Astrocyte (in vitro differentiated cells and primary cell): ENCODE data around the gene IL20. TPM values are rescaled to one million over a fixed set of nuclear protein-coding genes. Genes with fewer than 3 reads are reported as not detected.

ENCODE experiments used
- DNase-seq: peaks from one replicate; pipeline ENCODE4 v3.0.0-alpha.2; 2010; ENCODE audit warnings: low read depth
- FAIRE-seq: peaks from 2 replicates; lab custom pipeline; 2011; peaks lifted over from hg19 to GRCh38; lab: Jason Lieb, UNC
- H2AFZ ChIP-seq: 2 replicates; pipeline ENCODE4 v1.6.0; 2012; ENCODE audit warnings: low read depth, low read length, inconsistent platforms
- H3K27ac ChIP-seq: 2 replicates; pipeline ENCODE4 v1.5.1; 2011; ENCODE audit warnings: low read depth, low read length, inconsistent platforms
- H3K27me3 ChIP-seq: 2 replicates; pipeline ENCODE4 v1.6.0; 2011; ENCODE audit warnings: low read length, inconsistent platforms; ENCODE audit not compliant: insufficient read depth
- H3K36me3 ChIP-seq: 2 replicates; pipeline ENCODE4 v1.5.1; 2011; ENCODE audit warnings: low read length, inconsistent platforms; ENCODE audit not compliant: insufficient read depth
- H3K4me1 ChIP-seq: 2 replicates; pipeline ENCODE4 v1.5.1; 2011; ENCODE audit warnings: low read length, inconsistent platforms; ENCODE audit not compliant: insufficient read depth
- H3K4me2 ChIP-seq: 2 replicates; pipeline ENCODE4 v1.6.0; 2012; ENCODE audit warnings: low read length, inconsistent platforms
- H3K4me3 ChIP-seq: 2 replicates; pipeline ENCODE4 v1.5.1; 2011; ENCODE audit warnings: low read depth, mild to moderate bottlenecking, low read length, inconsistent platforms; ENCODE audit not compliant: insufficient read depth
- H3K79me2 ChIP-seq: 2 replicates; pipeline ENCODE4 v1.6.0; 2012; ENCODE audit warnings: mild to moderate bottlenecking, low read length, inconsistent platforms; ENCODE audit not compliant: insufficient read depth
- H3K9ac ChIP-seq: 2 replicates; pipeline ENCODE4 v1.6.0; 2012; ENCODE audit warnings: mild to moderate bottlenecking, low read length, inconsistent platforms
- H3K9me3 ChIP-seq: 2 replicates; pipeline ENCODE4 v1.5.1; 2012; ENCODE audit warnings: low read depth, mild to moderate bottlenecking, low read length, inconsistent platforms; ENCODE audit not compliant: insufficient read depth
- H4K20me1 ChIP-seq: 2 replicates; pipeline ENCODE4 v1.6.0; 2012; ENCODE audit warnings: low read length, inconsistent platforms; ENCODE audit not compliant: insufficient read depth
- H3K27ac Mint-ChIP-seq: one replicate; pipeline ENCODE4 v1.8.0; 2021; ENCODE audit warnings: mild to moderate bottlenecking, mixed read lengths; ENCODE audit not compliant: unreplicated experiment
- H3K27me3 Mint-ChIP-seq: one replicate; pipeline ENCODE4 v1.8.0; 2021; ENCODE audit warnings: low read depth, mixed read lengths; ENCODE audit not compliant: unreplicated experiment
- H3K36me3 Mint-ChIP-seq: one replicate; pipeline ENCODE4 v1.8.0; 2021; ENCODE audit warnings: low read depth, mixed read lengths; ENCODE audit not compliant: unreplicated experiment
- H3K4me1 Mint-ChIP-seq: one replicate; pipeline ENCODE4 v1.8.0; 2021; ENCODE audit warnings: low read depth, mixed read lengths; ENCODE audit not compliant: unreplicated experiment
- H3K4me3 Mint-ChIP-seq: one replicate; pipeline ENCODE4 v1.8.0; 2021; ENCODE audit warnings: mild to moderate bottlenecking, moderate library complexity, mixed read lengths; ENCODE audit not compliant: unreplicated experiment
- H3K9me3 Mint-ChIP-seq: one replicate; pipeline ENCODE4 v1.8.0; 2021; ENCODE audit warnings: mild to moderate bottlenecking, mixed read lengths; ENCODE audit not compliant: unreplicated experiment
- EZH2 ChIP-seq: IDR thresholded peaks from 2 replicates; pipeline ENCODE4 v1.6.1; 2012; ENCODE audit warnings: mild to moderate bottlenecking, low read length, inconsistent platforms; ENCODE audit not compliant: insufficient read depth
- total RNA-seq: library from RNA; stranded (reverse); gene quantifications from 2 replicates; pipeline ENCODE4 v1.2.1, GENCODE V29; 2021
- TF ChIP-seq, protein P1 (sequence below): IDR thresholded peaks from 2 replicates; pipeline ENCODE4 v1.5.1; 2011; ENCODE audit warnings: low read depth, mild to moderate bottlenecking, inconsistent platforms, low read length, moderate library complexity; ENCODE audit not compliant: insufficient read depth

Gene IL20
- total RNA-seq, 1 donor from 2014 or later = not detected

DNA sequence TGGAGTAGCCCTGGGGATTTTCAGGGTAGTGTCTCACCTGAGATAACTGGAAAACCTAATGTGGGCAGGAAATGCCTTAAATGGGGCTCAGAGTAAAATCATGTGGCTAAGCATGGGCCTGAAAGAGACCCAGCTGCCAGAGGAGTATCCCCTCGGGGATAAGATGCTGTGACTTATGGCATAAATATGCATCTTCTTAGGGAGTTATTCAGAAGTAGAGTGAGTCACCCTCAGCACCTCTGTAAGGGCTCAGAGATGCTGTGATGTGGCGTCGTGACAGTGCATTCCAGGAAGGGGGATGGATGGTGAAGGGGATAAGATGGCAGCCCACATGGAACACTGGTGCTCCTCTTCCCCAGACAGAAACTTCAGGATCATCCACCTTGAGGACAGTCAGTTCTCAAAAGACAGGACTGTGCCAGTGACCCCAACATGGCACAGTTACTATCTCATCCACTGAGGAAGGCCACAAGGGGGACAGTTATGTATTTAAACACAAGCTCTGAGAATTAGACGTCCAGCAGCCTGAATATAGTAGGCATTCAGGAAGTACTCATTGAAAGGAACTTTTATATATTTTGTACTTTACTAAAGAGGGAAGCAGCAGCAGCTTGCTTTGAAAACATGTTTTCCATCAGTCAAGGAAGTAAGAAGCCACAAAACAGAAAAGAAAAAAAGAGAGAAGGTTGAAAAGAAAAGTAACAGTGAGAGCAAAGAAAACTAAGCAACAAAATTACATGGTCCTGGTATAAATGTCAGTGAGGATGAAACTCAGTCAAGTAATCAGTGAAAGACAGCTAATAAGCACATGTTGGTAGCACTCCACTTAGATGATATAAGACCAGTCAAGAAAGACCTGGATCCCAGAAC lies 40.1 kb downstream of the IL20 start:
- Mint-ChIP-seq H3K9me3 (peaks cover 2% of the 10 kb centered on the region), H3K27ac (peak overlapping the region; percentile 96), H3K4me3 (no peak overlapping the region), H3K36me3 (peaks cover 2% of the 10 kb centered on the region), H3K27me3 (peaks cover 29% of the 10 kb centered on the region), H3K4me1 (peaks cover 20% of the 10 kb centered on the region)
- TF ChIP-seq, protein P1, sequence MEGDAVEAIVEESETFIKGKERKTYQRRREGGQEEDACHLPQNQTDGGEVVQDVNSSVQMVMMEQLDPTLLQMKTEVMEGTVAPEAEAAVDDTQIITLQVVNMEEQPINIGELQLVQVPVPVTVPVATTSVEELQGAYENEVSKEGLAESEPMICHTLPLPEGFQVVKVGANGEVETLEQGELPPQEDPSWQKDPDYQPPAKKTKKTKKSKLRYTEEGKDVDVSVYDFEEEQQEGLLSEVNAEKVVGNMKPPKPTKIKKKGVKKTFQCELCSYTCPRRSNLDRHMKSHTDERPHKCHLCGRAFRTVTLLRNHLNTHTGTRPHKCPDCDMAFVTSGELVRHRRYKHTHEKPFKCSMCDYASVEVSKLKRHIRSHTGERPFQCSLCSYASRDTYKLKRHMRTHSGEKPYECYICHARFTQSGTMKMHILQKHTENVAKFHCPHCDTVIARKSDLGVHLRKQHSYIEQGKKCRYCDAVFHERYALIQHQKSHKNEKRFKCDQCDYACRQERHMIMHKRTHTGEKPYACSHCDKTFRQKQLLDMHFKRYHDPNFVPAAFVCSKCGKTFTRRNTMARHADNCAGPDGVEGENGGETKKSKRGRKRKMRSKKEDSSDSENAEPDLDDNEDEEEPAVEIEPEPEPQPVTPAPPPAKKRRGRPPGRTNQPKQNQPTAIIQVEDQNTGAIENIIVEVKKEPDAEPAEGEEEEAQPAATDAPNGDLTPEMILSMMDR = no peak
- no peak for TF ChIP-seq EZH2
- peak overlapping the region; percentile 70 for H3K27ac ChIP-seq
- peaks cover 13% of the 10 kb centered on the region for H3K27me3 ChIP-seq
- no peaks in the 10 kb centered on the region for H3K79me2 ChIP-seq
- H3K4me2 ChIP-seq = peak overlapping the region; percentile 21
- H3K9ac ChIP-seq = no peak overlapping the region
- FAIRE-seq (peak; percentile 69), DNase-seq (peak; percentile 90)
- no peak overlapping the region for H3K4me3 ChIP-seq
- no peaks in the 10 kb centered on the region for H4K20me1 ChIP-seq
- H2AFZ ChIP-seq = peak overlapping the region; percentile 68
- H3K9me3 ChIP-seq = no peaks in the 10 kb centered on the region
- peaks cover 9% of the 10 kb centered on the region for H3K4me1 ChIP-seq
- H3K36me3 ChIP-seq = no peaks in the 10 kb centered on the region

DNA sequence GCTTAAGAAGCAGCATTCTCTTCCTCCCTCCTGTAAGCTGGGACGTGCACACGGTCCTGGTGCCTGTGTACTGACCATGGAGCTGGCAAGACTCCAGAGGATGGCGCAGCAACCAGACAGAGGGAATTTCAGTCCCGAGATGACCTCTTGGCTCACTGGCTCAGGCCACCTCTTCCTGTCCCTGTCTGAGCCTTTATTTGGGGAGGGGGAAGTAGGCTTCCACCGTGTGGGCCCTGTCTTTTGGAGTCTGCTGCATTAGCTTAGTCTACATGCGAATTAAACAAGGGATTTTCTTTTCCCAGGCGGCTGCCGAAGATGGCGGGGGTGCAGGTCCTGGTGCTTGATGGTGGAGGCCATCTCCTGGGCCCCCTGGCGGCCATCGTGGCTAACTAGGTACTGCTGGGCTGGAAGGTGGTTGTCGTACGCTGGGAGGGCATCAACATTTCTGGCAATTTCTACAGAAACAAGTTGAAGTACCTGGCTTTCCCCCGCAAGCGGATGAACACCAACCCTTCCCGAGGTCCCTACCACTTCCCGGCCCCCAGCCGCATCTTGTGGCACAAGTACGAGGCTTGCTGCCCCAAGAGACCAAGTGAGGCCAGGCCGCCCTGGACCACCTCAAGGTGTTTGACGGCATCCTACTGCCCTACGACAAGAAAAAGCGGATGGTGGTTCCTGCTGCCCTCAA lies 42.0 kb downstream of the IL20 start:
- DNase-seq (no peak), FAIRE-seq (no peak)
- Mint-ChIP-seq H3K27me3 (peaks cover 22% of the 10 kb centered on the region), H3K36me3 (peaks cover 2% of the 10 kb centered on the region), H3K4me3 (no peak overlapping the region), H3K4me1 (peaks cover 20% of the 10 kb centered on the region), H3K27ac (no peak overlapping the region), H3K9me3 (peaks cover 2% of the 10 kb centered on the region)
- Histone ChIP-seq H3K9ac (no peak overlapping the region), H3K36me3 (no peaks in the 10 kb centered on the region), H3K27ac (no peak overlapping the region), H3K27me3 (peaks cover 13% of the 10 kb centered on the region), H4K20me1 (no peaks in the 10 kb centered on the region), H3K4me2 (no peak overlapping the region), H3K4me1 (peaks cover 9% of the 10 kb centered on the region), H3K4me3 (no peak overlapping the region), H3K9me3 (no peaks in the 10 kb centered on the region), H3K79me2 (no peaks in the 10 kb centered on the region), H2AFZ (no peak overlapping the region)
- TF ChIP-seq EZH2 = no peak
- TF ChIP-seq, protein P1 = no peak
